Measurements from ENCODE around the gene ALOX15B.

DNA sequence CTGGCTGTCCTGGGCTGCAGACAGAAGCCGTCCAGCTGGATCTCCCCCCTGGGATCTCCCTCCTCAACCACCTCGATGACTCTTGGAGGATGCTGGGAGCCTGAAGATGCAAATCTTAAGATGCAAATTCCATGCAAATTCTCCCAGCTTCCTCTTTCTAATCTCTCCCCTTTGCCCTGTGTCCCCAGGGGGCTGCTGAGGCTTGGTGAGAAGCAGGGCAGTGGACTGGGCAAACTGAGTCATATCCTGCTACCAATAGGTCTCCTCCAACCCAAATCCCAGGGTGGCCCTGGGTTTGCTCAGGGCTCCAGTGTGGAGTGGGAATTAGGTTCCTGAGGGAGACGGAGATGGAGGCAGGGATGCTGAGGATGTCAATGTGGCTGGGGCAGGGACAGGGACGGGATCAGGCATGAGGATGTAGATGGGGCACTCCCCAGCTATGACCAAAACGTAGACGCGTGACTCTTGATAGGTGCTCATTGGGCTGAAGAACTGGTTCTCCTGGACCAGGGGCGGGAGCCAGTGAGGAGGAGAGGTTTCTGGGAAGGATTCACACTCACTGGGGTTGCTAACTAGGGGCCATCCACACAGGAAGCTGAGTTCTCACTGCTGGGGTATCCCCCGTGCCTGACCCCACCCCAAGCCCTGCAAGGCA lies 52.3 kb downstream of the ALOX15B start:
- TF ChIP-seq GATA3 (IDR thresholded peaks at IDR 0.05; ENCODE audit: low read depth, low read length), result no peak
- TF ChIP-seq GATA2 (IDR thresholded peaks at IDR 0.05; ENCODE audit: low read depth, low read length), result no peak

All from SH-SY5Y (cell line).